GM18951 (cell line): ENCODE data around the gene GNAI1.

ENCODE experiments used
- POLR2A ChIP-seq: IDR thresholded peaks from 4 replicates; pipeline ENCODE4 v1.6.1; 2011; ENCODE audit warnings: mild to moderate bottlenecking; ENCODE audit not compliant: insufficient read length, insufficient read depth; ENCODE audit errors: extremely low read depth
- in situ Hi-C: fragments of 300-500 bp; cut with MboI; formaldehyde crosslinking; loops from one replicate; pipeline ENCODE4 v1.12.0; 2022; ENCODE audit warnings: low sequenced_read_pairs, mixed read lengths, inconsistent platforms; ENCODE audit not compliant: unreplicated experiment

GNAI1 gene

GRCh38 chr7:80216996-80217842 is 82.6 kb downstream of the GNAI1 start:
- in situ Hi-C loops: no loop called here
- no peak for TF ChIP-seq POLR2A

- TF ChIP-seq POLR2A: no peak
- in situ Hi-C loops: no loop called here
These were observed 84.1 kb downstream of the GNAI1 start for GRCh38 chr7:80218723-80219122.

- in situ Hi-C loops: no loop called here
- TF ChIP-seq POLR2A: no peak
These were observed 85.5 kb downstream of the GNAI1 start for GRCh38 chr7:80220022-80220634.

GRCh38 chr7:80224415-80224814 is 89.8 kb downstream of the GNAI1 start:
- in situ Hi-C loops: no loop called here

GRCh38 chr7:80225361-80225760 is 90.7 kb downstream of the GNAI1 start:
- in situ Hi-C loops: no loop called here

More at GRCh38 chr7:80224415-80224814, 89.8 kb downstream of the GNAI1 start:
- TF ChIP-seq POLR2A: no peak

GRCh38 chr7:80226629-80227028 is 92.0 kb downstream of the GNAI1 start:
- no peak for TF ChIP-seq POLR2A
- in situ Hi-C loops: no loop called here

More at GRCh38 chr7:80225361-80225760, 90.7 kb downstream of the GNAI1 start:
- TF ChIP-seq POLR2A: no peak

GRCh38 chr7:80230327-80230726 is 95.7 kb downstream of the GNAI1 start:
- TF ChIP-seq POLR2A: no peak
- in situ Hi-C loops: no loop called here

- in situ Hi-C loops: no loop called here
- TF ChIP-seq POLR2A: no peak
These were observed 97.1 kb downstream of the GNAI1 start for GRCh38 chr7:80231707-80232106.

GRCh38 chr7:80232979-80233724 is 98.5 kb downstream of the GNAI1 start:
- no peak for TF ChIP-seq POLR2A
- in situ Hi-C loops: no loop called here

GRCh38 chr7:80235334-80235733 is 100.7 kb downstream of the GNAI1 start:
- in situ Hi-C loops: no loop called here
- TF ChIP-seq POLR2A: no peak

- no peak for TF ChIP-seq POLR2A
- in situ Hi-C loops: no loop called here
These were observed 102.0 kb downstream of the GNAI1 start for GRCh38 chr7:80236681-80237080.

GRCh38 chr7:80240265-80241025 is 105.8 kb downstream of the GNAI1 start:
- in situ Hi-C loops: no loop called here
- TF ChIP-seq POLR2A: no peak

- no peak for TF ChIP-seq POLR2A
- in situ Hi-C loops: no loop called here
These were observed 107.0 kb downstream of the GNAI1 start for GRCh38 chr7:80241671-80242070.
